PC-3 (cell line): ENCODE results near the gene FAM200A. TPM values are rescaled to one million over a fixed set of nuclear protein-coding genes. Genes with fewer than 3 reads are reported as not detected.

ENCODE experiments used
- ATAC-seq: fragments of 200-7000 bp; cut with Tn5 transposase; 2 replicates; pipeline ENCODE4 v1.9.1; 2020; ENCODE audit warnings: mild to moderate bottlenecking, moderate library complexity
- BruUV-seq: library from RNA; stranded (reverse); fragments of 400-500 nt; replicated peaks from 2 replicates; lab custom pipeline; 2021; lab: Mats Ljungman, UMichigan
- CTCF ChIA-PET: fragments of 300-600 bp; sonication (Branson Sonifier 250); formaldehyde crosslinking; loops from one replicate; lab custom pipeline; 2022; ENCODE audit warnings: antibody characterized with exemption; lab: Charles Lee
- POLR2A ChIA-PET: fragments of 300-600 bp; sonication (Branson Sonifier 250); formaldehyde crosslinking; loops from one replicate; lab custom pipeline; 2022; ENCODE audit warnings: antibody characterized with exemption; ENCODE audit not compliant: unreplicated experiment; lab: Charles Lee
- DNase-seq: peaks from one replicate; pipeline ENCODE4 v3.0.0-alpha.2; 2015
- H2AFZ ChIP-seq: fragments of 300-600 bp; sonication (generic); 2 replicates; pipeline ENCODE4 v1.6.0; 2016; ENCODE audit warnings: antibody characterized with exemption, low read length
- H3F3A ChIP-seq: fragments of 300-600 bp; sonication (generic); one replicate; pipeline ENCODE4 v1.6.0; 2017; ENCODE audit warnings: antibody characterized with exemption, low read length, control low read depth, mild to moderate bottlenecking; ENCODE audit not compliant: unreplicated experiment
- H3K27ac ChIP-seq: fragments of 300-600 bp; sonication (generic); 2 replicates; pipeline ENCODE4 v1.5.1; 2016; ENCODE audit warnings: mild to moderate bottlenecking, low read length
- H3K27me3 ChIP-seq: fragments of 300-600 bp; sonication (generic); 2 replicates; pipeline ENCODE4 v1.6.1; 2016; ENCODE audit warnings: low read length, mixed read lengths
- H3K36me3 ChIP-seq: fragments of 300-600 bp; sonication (generic); 2 replicates; pipeline ENCODE4 v1.6.1; 2016; ENCODE audit warnings: low read depth, mixed run types, low read length, mixed read lengths
- H3K4me1 ChIP-seq: fragments of 300-600 bp; sonication (generic); 2 replicates; pipeline ENCODE4 v1.5.1; 2016; ENCODE audit warnings: low read length; ENCODE audit not compliant: insufficient read depth
- H3K4me2 ChIP-seq: fragments of 300-600 bp; sonication (generic); 2 replicates; pipeline ENCODE4 v1.6.0; 2016; ENCODE audit warnings: low read length
- H3K4me3 ChIP-seq: fragments of 300-600 bp; sonication (generic); 2 replicates; pipeline ENCODE4 v1.5.1; 2016; ENCODE audit warnings: mild to moderate bottlenecking, low read length, mixed read lengths
- H3K79me2 ChIP-seq: fragments of 300-600 bp; sonication (generic); 2 replicates; pipeline ENCODE4 v1.6.1; 2017; ENCODE audit warnings: low read length, mixed read lengths
- H3K9ac ChIP-seq: fragments of 300-600 bp; sonication (generic); 2 replicates; pipeline ENCODE4 v1.6.0; 2016; ENCODE audit warnings: mild to moderate bottlenecking, low read length
- H3K9me2 ChIP-seq: fragments of 300-600 bp; sonication (generic); replicated peaks from 2 replicates; pipeline ENCODE4 v1.6.1; 2016; ENCODE audit warnings: mixed run types, low read length, mixed read lengths
- H3K9me3 ChIP-seq: fragments of 300-600 bp; sonication (generic); 2 replicates; pipeline ENCODE4 v1.6.1; 2016; ENCODE audit warnings: low read length, mixed read lengths
- H4K20me1 ChIP-seq: fragments of 300-600 bp; sonication (generic); 2 replicates; pipeline ENCODE4 v1.6.1; 2016; ENCODE audit warnings: low read length, mixed read lengths
- CTCF ChIP-seq: fragments of 300-600 bp; sonication (generic); conservative IDR thresholded peaks from 2 replicates; pipeline ENCODE4 v1.5.1; 2017; ENCODE audit warnings: antibody characterized with exemption, low read depth, mild to moderate bottlenecking, low read length
- EZH2 ChIP-seq: fragments of 300-600 bp; sonication (generic); IDR thresholded peaks from one replicate; pipeline ENCODE4 v1.6.1; 2017; ENCODE audit warnings: antibody characterized with exemption, mild to moderate bottlenecking, low read length; ENCODE audit not compliant: unreplicated experiment
- EZH2phosphoT487 ChIP-seq: fragments of 300-600 bp; sonication (generic); IDR thresholded peaks from 2 replicates; pipeline ENCODE4 v1.6.1; 2018; ENCODE audit warnings: mild to moderate bottlenecking, antibody characterized with exemption, low read length, borderline replicate concordance
- intact Hi-C: fragments of 100-400 bp; cut with micrococcal nuclease; formaldehyde crosslinking; loops from 2 replicates; pipeline ENCODE4 v1.9.0; 2023
- total RNA-seq: library from RNA; depleted of rRNA; stranded (reverse); fragments of >200 nt; gene quantifications from 2 replicates; pipeline ENCODE4 v1.2.3, GENCODE V29; 2014

The FAM200A gene
- total RNA-seq, 1 experiment from 2014 or later, result 3.8 TPM

DNA sequence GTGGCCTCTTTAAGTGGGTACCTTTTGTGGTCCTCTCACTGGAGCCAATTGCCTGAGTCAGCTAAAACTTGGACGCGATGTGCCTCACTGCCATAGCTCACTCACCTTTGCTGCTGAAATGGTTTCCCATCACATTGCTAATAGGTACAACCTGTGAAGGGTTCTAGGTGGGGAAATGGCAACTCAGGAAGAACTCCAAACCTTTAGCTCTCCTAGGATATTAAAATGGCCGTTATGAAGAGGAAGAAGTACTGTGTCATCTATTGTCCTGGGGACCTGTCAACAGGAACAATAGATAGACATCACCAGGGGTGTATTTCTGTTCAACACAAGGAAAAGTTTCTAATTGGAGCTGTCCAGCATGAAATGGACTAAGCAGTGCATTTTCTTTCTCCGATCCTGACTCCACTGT, 5.3 kb upstream of the FAM200A start:
- Histone ChIP-seq H3K9ac (no peak overlapping the region), H3K9me2 (no peaks in the 10 kb centered on the region), H4K20me1 (no peaks in the 10 kb centered on the region), H3F3A (no peaks in the 10 kb centered on the region), H3K27ac (no peak overlapping the region), H3K4me1 (peaks cover 10% of the 10 kb centered on the region), H3K36me3 (no peaks in the 10 kb centered on the region), H3K27me3 (no peaks in the 10 kb centered on the region), H2AFZ (no peak overlapping the region), H3K4me2 (no peak overlapping the region), H3K79me2 (no peaks in the 10 kb centered on the region), H3K9me3 (no peaks in the 10 kb centered on the region), H3K4me3 (no peak overlapping the region)
- no TSS peak for BruUV-seq
- ATAC-seq (no peak), DNase-seq (no peak)
- CTCF ChIA-PET, result interaction anchor here (0.7 kb wide), 1 partner anchor 32 kb away, joined by 3 read pairs; no protein-coding TSS in a partner anchor
- POLR2A ChIA-PET, result interaction anchor here (0.6 kb wide), 1 partner anchor 58 kb away, joined by 3 read pairs; no protein-coding TSS in a partner anchor
- intact Hi-C loops, result no loop called here
- TF ChIP-seq CTCF (no peak), EZH2 (no peak), EZH2phosphoT487 (no peak)

GRCh38 chr7:99554939-99555338, 3.0 kb upstream of the FAM200A start:
- intact Hi-C loops, result no loop called here
- Histone ChIP-seq H3K9ac (no peak overlapping the region), H3K4me2 (no peak overlapping the region), H3K4me3 (no peak overlapping the region), H3K36me3 (no peaks in the 10 kb centered on the region), H4K20me1 (no peaks in the 10 kb centered on the region), H3K79me2 (peaks cover 9% of the 10 kb centered on the region), H3K27me3 (no peaks in the 10 kb centered on the region), H3K4me1 (no peaks in the 10 kb centered on the region), H3K9me3 (no peaks in the 10 kb centered on the region), H2AFZ (no peak overlapping the region), H3K9me2 (no peaks in the 10 kb centered on the region), H3K27ac (no peak overlapping the region), H3F3A (no peaks in the 10 kb centered on the region)
- no TSS peak for BruUV-seq
- no peak for ATAC-seq
- POLR2A ChIA-PET, result no interaction called here
- CTCF ChIA-PET, result no interaction called here
- no peak for TF ChIP-seq CTCF
- no peak for TF ChIP-seq EZH2phosphoT487
- no peak for TF ChIP-seq EZH2
- no peak for DNase-seq

- no peaks in the 10 kb centered on the region for H3K4me1 ChIP-seq
- ChIA-PET CTCF (no interaction called here), POLR2A (no interaction called here)
- no peak overlapping the region for H3K4me3 ChIP-seq
- no peak overlapping the region for H3K9ac ChIP-seq
- no peaks in the 10 kb centered on the region for H4K20me1 ChIP-seq
- DNase-seq, result no peak
- no peaks in the 10 kb centered on the region for H3K9me2 ChIP-seq
- no peak for ATAC-seq
- peaks cover 9% of the 10 kb centered on the region for H3K79me2 ChIP-seq
- no peak overlapping the region for H3K4me2 ChIP-seq
- H3F3A ChIP-seq, result no peaks in the 10 kb centered on the region
- no peak for TF ChIP-seq EZH2
- TF ChIP-seq EZH2phosphoT487, result no peak
- TF ChIP-seq CTCF, result no peak
- no peak overlapping the region for H2AFZ ChIP-seq
- no TSS peak for BruUV-seq
- no peak overlapping the region for H3K27ac ChIP-seq
- H3K27me3 ChIP-seq, result no peaks in the 10 kb centered on the region
- H3K36me3 ChIP-seq, result peaks cover 3% of the 10 kb centered on the region; the same call in 1 of the 2 replicates
- no peaks in the 10 kb centered on the region for H3K9me3 ChIP-seq
- intact Hi-C loops, result loop anchor here (2.0 kb wide), 2 partner anchors 48 to 64 kb away; partner anchors contain the start of genes ZKSCAN5 and ZSCAN25
Observed at GRCh38 chr7:99553039-99553438, 1.1 kb upstream of the FAM200A start.
